GOT3 (cell line): ENCODE results near the gene CDKL1.
"Not testable (repeated sequence)": the region's sequence is repeated elsewhere in the genome, so short reads cannot be mapped to it uniquely, and the experiment has no call there.

Experiments
- DNase-seq: peaks from one replicate; lab custom pipeline; 2025; ENCODE audit warnings: mixed read lengths; lab: John Stamatoyannopoulos, UW

The CDKL1 gene

GRCh38 chr14:50357753-50358395 is 38.8 kb downstream of the CDKL1 start:
- DNase-seq, result no peak

GRCh38 chr14:50357124-50357523 is 39.6 kb downstream of the CDKL1 start:
- DNase-seq, result no peak

GRCh38 chr14:50356283-50356682 is 40.4 kb downstream of the CDKL1 start:
- not testable (repeated sequence) for DNase-seq

GRCh38 chr14:50355692-50356091 is 41.0 kb downstream of the CDKL1 start:
- no peak for DNase-seq

- DNase-seq, result no peak
These were observed 42.2 kb downstream of the CDKL1 start for GRCh38 chr14:50354527-50354926.

GRCh38 chr14:50353126-50353525 is 43.6 kb downstream of the CDKL1 start:
- no peak for DNase-seq

- DNase-seq, result no peak
These were observed 44.1 kb downstream of the CDKL1 start for GRCh38 chr14:50352584-50352983.

- DNase-seq, result no peak
These were observed 45.7 kb downstream of the CDKL1 start for GRCh38 chr14:50350975-50351374.

GRCh38 chr14:50348933-50349332 is 47.7 kb downstream of the CDKL1 start:
- no peak for DNase-seq

- DNase-seq, result no peak
These were observed 49.2 kb downstream of the CDKL1 start for GRCh38 chr14:50347521-50347920.

- DNase-seq, result no peak
These were observed 50.7 kb downstream of the CDKL1 start for GRCh38 chr14:50345846-50346422.

GRCh38 chr14:50344876-50345563 is 51.7 kb downstream of the CDKL1 start:
- no peak for DNase-seq

GRCh38 chr14:50344116-50344775 is 52.4 kb downstream of the CDKL1 start:
- no peak for DNase-seq

- DNase-seq, result no peak
These were observed 53.2 kb downstream of the CDKL1 start for GRCh38 chr14:50343434-50343833.

- no peak for DNase-seq
These were observed 54.2 kb downstream of the CDKL1 start for GRCh38 chr14:50342221-50343078.

GRCh38 chr14:50340963-50341362 is 55.7 kb downstream of the CDKL1 start:
- DNase-seq, result no peak

- DNase-seq, result no peak
These were observed 56.6 kb downstream of the CDKL1 start for GRCh38 chr14:50340045-50340444.

GRCh38 chr14:50339178-50339804 is 57.4 kb downstream of the CDKL1 start:
- DNase-seq, result no peak

- DNase-seq, result no peak
These were observed 58.1 kb downstream of the CDKL1 start for GRCh38 chr14:50338587-50338986.

- DNase-seq, result no peak
These were observed 60.5 kb downstream of the CDKL1 start for GRCh38 chr14:50335989-50336824.

- no peak for DNase-seq
These were observed 61.3 kb downstream of the CDKL1 start for GRCh38 chr14:50335389-50335788.
